Measurements from ENCODE around the gene AQP7.

AQP7 gene

GRCh38 chr9:33446946-33447798 lies 44.8 kb upstream of the AQP7 start, which contains the start of gene AQP3:
TSS of gene AQP3 (minus strand) at chr9:33447593. CDS start at chr9:33447530, 63 bp downstream.
- H3K27me3 ChIP-seq (ENCODE audit: low read depth, low read length): peaks cover 12% of the 10 kb centered on the region
- H3K9me3 ChIP-seq (ENCODE audit: insufficient read depth, low read length): no peaks in the 10 kb centered on the region
- TF ChIP-seq EZH2phosphoT487 (IDR thresholded peaks at IDR 0.05; ENCODE audit: low read depth) (no peak), CTCF (IDR thresholded peaks at IDR 0.05; ENCODE audit: low read depth, low read length) (peak; percentile 48)
- no peak within 1 kb of the TSS for H3K27ac ChIP-seq (ENCODE audit: low read length)
- H3K9ac ChIP-seq (ENCODE audit: low read length): peak within 1 kb of the TSS; percentile 47
- peak within 1 kb of the TSS; percentile 79 for H2AFZ ChIP-seq (ENCODE audit: low read depth, low read length)
- peaks cover 17% of the 10 kb centered on the region for H3K4me1 ChIP-seq (ENCODE audit: low read length)
- H3K4me2 ChIP-seq (ENCODE audit: low read length): peak within 1 kb of the TSS; percentile 94
- H3K79me2 ChIP-seq (ENCODE audit: low read length): no peaks in the 10 kb centered on the region
- H3K36me3 ChIP-seq (replicated peaks; ENCODE audit: low read depth, low read length): no peaks in the 10 kb centered on the region
- H3K4me3 ChIP-seq (ENCODE audit: low read length): peak within 1 kb of the TSS; percentile 76
- no peaks in the 10 kb centered on the region for H4K20me1 ChIP-seq (ENCODE audit: insufficient read depth, low read length)

- peak overlapping the region; percentile 94 for H3K4me2 ChIP-seq (ENCODE audit: low read length)
- no peak overlapping the region for H3K27ac ChIP-seq (ENCODE audit: low read length)
- H3K27me3 ChIP-seq (ENCODE audit: low read depth, low read length): peaks cover 12% of the 10 kb centered on the region
- TF ChIP-seq CTCF (IDR thresholded peaks at IDR 0.05; ENCODE audit: low read depth, low read length) (no peak), EZH2phosphoT487 (IDR thresholded peaks at IDR 0.05; ENCODE audit: low read depth) (no peak)
- H4K20me1 ChIP-seq (ENCODE audit: insufficient read depth, low read length): no peaks in the 10 kb centered on the region
- peaks cover 17% of the 10 kb centered on the region for H3K4me1 ChIP-seq (ENCODE audit: low read length)
- no peak overlapping the region for H3K9ac ChIP-seq (ENCODE audit: low read length)
- no peaks in the 10 kb centered on the region for H3K79me2 ChIP-seq (ENCODE audit: low read length)
- no peaks in the 10 kb centered on the region for H3K9me3 ChIP-seq (ENCODE audit: insufficient read depth, low read length)
- H3K36me3 ChIP-seq (replicated peaks; ENCODE audit: low read depth, low read length): no peaks in the 10 kb centered on the region
- H2AFZ ChIP-seq (ENCODE audit: low read depth, low read length): peak overlapping the region; percentile 79; the same call in 1 of the 2 replicates
- peak overlapping the region; percentile 76; the same call in 1 of the 2 replicates for H3K4me3 ChIP-seq (ENCODE audit: low read length)
These were observed 44.0 kb upstream of the AQP7 start for GRCh38 chr9:33446240-33446945.

GRCh38 chr9:33445389-33446239 lies 43.2 kb upstream of the AQP7 start:
- Histone ChIP-seq H3K9me3 (ENCODE audit: insufficient read depth, low read length) (no peaks in the 10 kb centered on the region), H3K27me3 (ENCODE audit: low read depth, low read length) (peaks cover 12% of the 10 kb centered on the region), H3K36me3 (replicated peaks; ENCODE audit: low read depth, low read length) (no peaks in the 10 kb centered on the region), H3K4me2 (ENCODE audit: low read length) (no peak overlapping the region), H3K9ac (ENCODE audit: low read length) (no peak overlapping the region), H2AFZ (ENCODE audit: low read depth, low read length) (no peak overlapping the region), H3K4me3 (ENCODE audit: low read length) (no peak overlapping the region), H4K20me1 (ENCODE audit: insufficient read depth, low read length) (no peaks in the 10 kb centered on the region), H3K79me2 (ENCODE audit: low read length) (no peaks in the 10 kb centered on the region), H3K4me1 (ENCODE audit: low read length) (peaks cover 17% of the 10 kb centered on the region), H3K27ac (ENCODE audit: low read length) (no peak overlapping the region)
- TF ChIP-seq EZH2phosphoT487 (IDR thresholded peaks at IDR 0.05; ENCODE audit: low read depth) (no peak), CTCF (IDR thresholded peaks at IDR 0.05; ENCODE audit: low read depth, low read length) (no peak)
